PC-9 (cell line): ENCODE data around the gene CHMP1B.

Experiments used
- CTCF ChIP-seq: fragments of 200-600 bp; sonication (generic); conservative IDR thresholded peaks from 2 replicates; pipeline ENCODE4 v1.6.1; 2017; ENCODE audit warnings: mixed run types, antibody characterized with exemption, mild to moderate bottlenecking, moderate library complexity
- EZH2 ChIP-seq: fragments of 200-600 bp; sonication (generic); IDR thresholded peaks from 2 replicates; pipeline ENCODE4 v1.8.0; 2017; ENCODE audit warnings: antibody characterized with exemption, low read depth

- no peak for TF ChIP-seq CTCF
- no peak for TF ChIP-seq EZH2
These were observed 40.2 kb upstream of the CHMP1B start for GRCh38 chr18:11811009-11811408.
